ENCODE measurements around the gene PDS5A. TPM values are rescaled to one million over a fixed set of nuclear protein-coding genes. Genes with fewer than 3 reads are reported as not detected.

The PDS5A gene
- total and polyA plus RNA-seq, 2 experiments from 2014 or later = 19.2 to 37.8 TPM

DNA sequence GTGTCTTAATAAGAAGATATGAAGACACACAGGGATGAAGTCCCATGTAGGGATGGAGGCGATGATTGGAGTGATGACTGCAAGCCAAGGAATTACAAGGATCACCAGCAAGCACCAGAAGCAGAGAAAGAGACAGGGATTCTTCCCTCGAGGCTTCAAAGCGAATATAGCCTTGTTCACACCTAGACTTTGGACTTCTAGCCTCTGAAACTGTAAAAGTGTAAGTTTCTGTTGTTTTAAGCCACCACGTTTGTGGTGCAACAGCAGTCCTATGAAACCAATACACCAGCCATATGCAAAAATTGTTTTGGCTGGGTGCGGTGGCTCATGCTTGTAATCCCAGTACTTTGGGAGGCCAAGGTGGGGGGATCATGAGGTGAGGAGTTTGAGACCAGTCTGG lies 9.8 kb upstream of the PDS5A start:
- H3K27ac ChIP-seq = no peak overlapping the region
- no peaks in the 10 kb centered on the region for H3K27me3 ChIP-seq
- no peaks in the 10 kb centered on the region for H3K4me1 ChIP-seq (ENCODE audit: low read depth)
- H3K4me3 ChIP-seq = no peak overlapping the region
- H3K9me3 ChIP-seq (ENCODE audit: low read depth) = no peaks in the 10 kb centered on the region
- no peak for DNase-seq (ENCODE audit: low read depth in 1 of 2, low spot score in 1 of 2)
- TF ChIP-seq, protein P1, sequence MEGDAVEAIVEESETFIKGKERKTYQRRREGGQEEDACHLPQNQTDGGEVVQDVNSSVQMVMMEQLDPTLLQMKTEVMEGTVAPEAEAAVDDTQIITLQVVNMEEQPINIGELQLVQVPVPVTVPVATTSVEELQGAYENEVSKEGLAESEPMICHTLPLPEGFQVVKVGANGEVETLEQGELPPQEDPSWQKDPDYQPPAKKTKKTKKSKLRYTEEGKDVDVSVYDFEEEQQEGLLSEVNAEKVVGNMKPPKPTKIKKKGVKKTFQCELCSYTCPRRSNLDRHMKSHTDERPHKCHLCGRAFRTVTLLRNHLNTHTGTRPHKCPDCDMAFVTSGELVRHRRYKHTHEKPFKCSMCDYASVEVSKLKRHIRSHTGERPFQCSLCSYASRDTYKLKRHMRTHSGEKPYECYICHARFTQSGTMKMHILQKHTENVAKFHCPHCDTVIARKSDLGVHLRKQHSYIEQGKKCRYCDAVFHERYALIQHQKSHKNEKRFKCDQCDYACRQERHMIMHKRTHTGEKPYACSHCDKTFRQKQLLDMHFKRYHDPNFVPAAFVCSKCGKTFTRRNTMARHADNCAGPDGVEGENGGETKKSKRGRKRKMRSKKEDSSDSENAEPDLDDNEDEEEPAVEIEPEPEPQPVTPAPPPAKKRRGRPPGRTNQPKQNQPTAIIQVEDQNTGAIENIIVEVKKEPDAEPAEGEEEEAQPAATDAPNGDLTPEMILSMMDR (IDR thresholded peaks at IDR 0.05; ENCODE audit: low read depth, low read length) = no peak
- no peaks in the 10 kb centered on the region for H3K36me3 ChIP-seq

DNA sequence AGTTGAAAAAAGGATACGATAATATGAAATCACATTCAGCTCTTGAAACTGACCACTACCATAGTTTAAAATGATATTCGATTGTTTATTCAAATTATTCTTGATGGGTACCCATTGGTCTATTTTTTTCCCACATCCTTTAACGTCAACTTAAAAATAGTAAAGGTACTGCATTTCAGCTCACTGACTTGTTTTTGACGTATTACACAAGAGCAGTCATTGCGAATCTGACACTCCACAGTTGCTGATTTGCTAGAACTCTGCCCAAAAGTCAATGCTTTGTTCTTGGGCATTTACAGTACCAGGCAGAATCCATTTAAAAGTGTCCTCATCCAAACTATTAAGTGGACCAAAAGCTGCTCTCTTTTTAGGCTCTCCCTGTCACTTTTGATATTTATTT lies 1.2 kb upstream of the PDS5A start:
- DNase-seq (ENCODE audit: low read depth in 1 of 2, low spot score in 1 of 2) = no peak
- peaks cover 8% of the 10 kb centered on the region for H3K4me1 ChIP-seq (ENCODE audit: low read depth)

DNA sequence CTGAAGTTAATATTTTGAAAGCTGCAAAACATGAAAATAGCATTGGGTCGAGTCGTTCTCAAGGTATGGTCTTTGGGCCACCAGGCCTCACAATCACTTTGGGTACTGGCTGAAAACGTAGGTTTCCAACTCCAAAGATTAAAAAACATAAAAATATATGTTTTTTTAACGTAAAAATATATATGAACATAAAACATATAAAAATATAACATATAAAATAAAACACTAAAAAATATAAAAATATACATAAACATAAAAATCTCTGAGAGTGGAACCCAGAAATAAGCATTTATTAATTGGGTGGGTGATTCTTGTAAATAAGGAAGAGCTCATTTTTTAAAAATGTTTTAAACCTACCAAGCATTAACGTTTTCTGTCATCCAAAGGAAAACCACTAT lies 666 bp upstream of the PDS5A start:
- DNase-seq (ENCODE audit: low read depth in 1 of 2, low spot score in 1 of 2) = no peak
- Histone ChIP-seq H3K4me1 (ENCODE audit: low read depth) (peaks cover 8% of the 10 kb centered on the region), H3K4me3 (peak overlapping the region; percentile 95), H3K27ac (peak overlapping the region; percentile 31), H3K27me3 (no peaks in the 10 kb centered on the region), H3K36me3 (no peaks in the 10 kb centered on the region), H3K9me3 (ENCODE audit: low read depth) (no peaks in the 10 kb centered on the region)
- TF ChIP-seq, protein P1 (IDR thresholded peaks at IDR 0.05; ENCODE audit: low read depth, low read length) = no peak

More for the DNA sequence above, 1.2 kb upstream of the PDS5A start:
- Histone ChIP-seq H3K27ac (no peak overlapping the region), H3K27me3 (no peaks in the 10 kb centered on the region), H3K9me3 (ENCODE audit: low read depth) (no peaks in the 10 kb centered on the region), H3K36me3 (no peaks in the 10 kb centered on the region), H3K4me3 (no peak overlapping the region)
- TF ChIP-seq, protein P1 (IDR thresholded peaks at IDR 0.05; ENCODE audit: low read depth, low read length) = no peak

DNA sequence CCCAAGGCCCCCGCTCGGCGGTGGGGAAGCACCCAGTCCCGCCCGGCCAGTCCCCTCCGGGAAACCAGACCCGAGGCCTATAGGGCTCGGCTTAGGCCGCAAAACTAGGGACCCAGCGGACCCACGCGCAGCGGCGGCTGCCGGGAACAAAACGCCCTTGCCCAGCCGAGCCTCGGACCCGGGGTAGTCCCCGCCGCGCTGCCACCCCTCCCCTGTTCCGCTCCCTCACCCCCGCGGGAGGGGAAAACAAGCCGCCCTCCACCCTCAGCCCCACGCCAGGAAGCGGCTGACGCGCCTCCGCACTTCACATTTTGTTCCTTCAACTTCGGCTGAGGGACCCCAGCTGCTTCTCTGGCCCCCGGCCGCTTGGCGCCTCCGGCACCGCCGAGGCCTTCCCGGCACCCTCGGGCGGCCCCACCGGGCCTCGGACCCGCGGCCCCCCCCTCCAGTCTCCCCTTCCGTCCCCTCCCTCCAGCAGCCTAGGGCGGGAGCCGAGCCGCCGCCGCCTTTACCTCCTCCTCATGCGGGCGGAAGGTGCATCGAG lies 694 bp downstream of the PDS5A start:
- Histone ChIP-seq H3K4me3 (peak overlapping the region; percentile 95), H3K27ac (peak overlapping the region; percentile 95), H3K27me3 (no peaks in the 10 kb centered on the region), H3K4me1 (ENCODE audit: low read depth) (peaks cover 8% of the 10 kb centered on the region), H3K36me3 (no peaks in the 10 kb centered on the region), H3K9me3 (ENCODE audit: low read depth) (no peaks in the 10 kb centered on the region)
- TF ChIP-seq, protein P1 (IDR thresholded peaks at IDR 0.05; ENCODE audit: low read depth, low read length) = no peak
- peak; percentile 40 to 42 for DNase-seq (ENCODE audit: low read depth in 1 of 2, low spot score in 1 of 2)

DNA sequence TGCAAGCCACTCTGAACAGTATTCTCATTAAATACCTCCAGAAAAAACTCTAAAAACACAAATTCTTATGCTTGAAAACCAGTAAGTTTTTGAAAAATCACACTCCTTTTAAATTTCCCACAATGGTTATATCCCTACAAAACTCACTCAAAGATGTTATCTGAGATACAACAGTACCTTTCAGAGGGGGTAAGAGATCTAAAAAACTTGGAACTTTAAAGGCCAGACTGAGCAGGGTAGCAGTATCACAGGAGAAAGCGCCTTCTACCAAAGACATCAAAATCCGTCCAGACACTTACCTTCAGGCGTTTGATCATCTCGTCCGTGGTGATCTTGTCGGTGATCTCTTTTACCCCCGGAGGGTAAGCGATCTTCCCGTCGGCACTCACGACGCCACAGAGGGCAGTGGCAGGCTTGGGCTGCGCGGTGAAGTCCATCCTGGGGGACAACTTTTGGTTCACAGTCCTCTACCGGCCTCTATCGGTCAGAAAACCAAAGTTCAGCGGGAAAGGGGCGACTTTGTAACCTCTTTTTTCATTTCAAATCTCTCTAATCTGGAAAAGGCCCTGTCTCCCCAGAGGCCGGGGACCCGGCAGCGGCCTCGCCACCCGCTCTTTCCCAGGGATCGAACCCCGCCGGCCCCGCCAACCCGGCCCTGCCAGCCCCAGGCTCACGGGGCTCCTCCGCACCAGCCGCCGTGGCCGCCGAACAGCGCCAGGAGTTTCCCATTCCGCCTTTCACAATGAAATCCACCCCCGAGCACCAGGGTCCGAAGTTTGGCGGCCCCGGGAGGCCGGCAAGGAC lies 1.4 kb downstream of the PDS5A start:
- TF ChIP-seq, protein P1 (IDR thresholded peaks at IDR 0.05; ENCODE audit: low read depth, low read length) = peak; percentile 87
- Histone ChIP-seq H3K27ac (peak overlapping the region; percentile 95), H3K4me1 (ENCODE audit: low read depth) (peaks cover 8% of the 10 kb centered on the region), H3K4me3 (peak overlapping the region; percentile 95), H3K27me3 (no peaks in the 10 kb centered on the region), H3K36me3 (no peaks in the 10 kb centered on the region), H3K9me3 (ENCODE audit: low read depth) (no peaks in the 10 kb centered on the region)
- DNase-seq (ENCODE audit: low read depth in 1 of 2, low spot score in 1 of 2) = peak; percentile 82 to 86
